Dendritic cell treated with granulocyte-macrophage colony-stimulating factor and Interleukin-4, amounts not matched to agents 40 ng/mL and 50 ng/mL, for 4 days (primary cell): Measurements from ENCODE around the gene RAD51B.

Experiments
- H3K27ac Mint-ChIP-seq: one replicate; pipeline ENCODE4 v1.8.0; 2022; ENCODE audit warnings: mild to moderate bottlenecking, mixed read lengths
- H3K27me3 Mint-ChIP-seq: one replicate; pipeline ENCODE4 v1.8.0; 2022; ENCODE audit warnings: mild to moderate bottlenecking, mixed read lengths
- H3K36me3 Mint-ChIP-seq: one replicate; pipeline ENCODE4 v1.8.0; 2022; ENCODE audit warnings: low read depth, mixed read lengths
- H3K4me1 Mint-ChIP-seq: one replicate; pipeline ENCODE4 v1.8.0; 2022; ENCODE audit warnings: low read depth, mixed read lengths
- H3K4me3 Mint-ChIP-seq: one replicate; pipeline ENCODE4 v1.8.0; 2022; ENCODE audit warnings: mild to moderate bottlenecking, moderate library complexity, mixed read lengths
- H3K9me3 Mint-ChIP-seq: one replicate; pipeline ENCODE4 v1.8.0; 2022; ENCODE audit warnings: mixed read lengths
- intact Hi-C: fragments of 100-400 bp; cut with micrococcal nuclease; formaldehyde crosslinking; loops from one replicate; pipeline ENCODE4 v1.15.0; 2022

RAD51B gene

DNA sequence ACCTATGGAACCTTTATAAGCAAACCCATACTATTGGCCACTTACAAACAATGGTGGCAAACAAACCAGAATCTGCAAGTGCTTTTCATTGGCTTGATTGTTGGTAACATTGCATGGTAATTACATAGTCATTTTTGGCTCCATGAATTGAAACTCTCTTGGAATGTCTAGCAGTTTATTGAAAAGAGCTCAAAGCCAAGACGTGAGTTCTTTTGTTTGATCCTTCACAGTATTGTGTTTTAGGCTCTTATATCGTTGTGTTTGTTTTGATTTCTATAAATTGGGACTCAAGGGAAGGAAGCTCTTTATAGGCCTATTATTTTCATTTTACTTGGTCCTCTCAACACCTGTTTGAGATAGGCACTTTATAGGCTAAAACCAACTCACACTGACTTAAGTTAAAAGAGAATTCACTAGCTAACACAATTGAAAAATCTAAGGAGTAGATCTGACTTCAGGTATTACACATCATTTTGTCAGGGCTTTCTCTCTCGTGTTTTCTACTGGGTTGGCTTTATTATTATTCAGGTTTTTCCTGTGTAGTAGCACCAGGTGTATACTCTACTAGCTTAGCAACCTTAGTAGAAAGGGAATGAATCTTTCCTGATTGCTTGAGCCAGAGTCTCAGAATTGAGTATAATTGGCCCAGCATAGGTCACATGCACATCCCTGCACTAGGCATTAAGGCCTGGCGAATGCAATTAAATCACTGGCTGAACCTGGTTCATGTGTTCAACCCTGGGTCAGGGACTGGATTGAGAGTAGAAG lies 341.4 kb downstream of the RAD51B start:
- H3K9me3 Mint-ChIP-seq: no peaks in the 10 kb centered on the region
- H3K36me3 Mint-ChIP-seq: no peaks in the 10 kb centered on the region
- H3K4me1 Mint-ChIP-seq: no peaks in the 10 kb centered on the region

DNA sequence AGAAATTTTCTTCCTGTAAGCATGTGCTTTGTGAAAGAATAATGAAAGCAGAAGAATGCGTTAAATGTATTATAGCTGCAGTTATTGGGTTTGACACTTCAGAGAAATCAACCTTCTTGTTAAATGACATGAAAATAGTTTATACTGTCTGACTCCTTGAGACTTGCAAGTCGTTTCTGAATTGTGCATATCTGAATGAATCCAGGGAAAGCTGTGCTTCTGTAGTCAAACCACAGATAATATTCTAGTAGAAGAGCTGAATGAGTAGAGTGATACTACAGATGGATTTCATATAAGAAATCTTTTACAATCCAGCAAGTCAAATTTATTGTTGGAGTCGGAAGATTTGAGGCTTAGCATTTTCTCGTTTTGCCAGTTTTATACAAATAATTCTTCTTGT lies 343.3 kb downstream of the RAD51B start:
- Mint-ChIP-seq H3K9me3 (no peaks in the 10 kb centered on the region), H3K4me3 (no peak overlapping the region), H3K27me3 (no peaks in the 10 kb centered on the region), H3K36me3 (no peaks in the 10 kb centered on the region), H3K27ac (no peak overlapping the region), H3K4me1 (no peaks in the 10 kb centered on the region)
- intact Hi-C loops: no loop called here

More for the DNA sequence above, 341.4 kb downstream of the RAD51B start:
- no peak overlapping the region for H3K27ac Mint-ChIP-seq
- intact Hi-C loops: no loop called here
- no peaks in the 10 kb centered on the region for H3K27me3 Mint-ChIP-seq
- no peak overlapping the region for H3K4me3 Mint-ChIP-seq

DNA sequence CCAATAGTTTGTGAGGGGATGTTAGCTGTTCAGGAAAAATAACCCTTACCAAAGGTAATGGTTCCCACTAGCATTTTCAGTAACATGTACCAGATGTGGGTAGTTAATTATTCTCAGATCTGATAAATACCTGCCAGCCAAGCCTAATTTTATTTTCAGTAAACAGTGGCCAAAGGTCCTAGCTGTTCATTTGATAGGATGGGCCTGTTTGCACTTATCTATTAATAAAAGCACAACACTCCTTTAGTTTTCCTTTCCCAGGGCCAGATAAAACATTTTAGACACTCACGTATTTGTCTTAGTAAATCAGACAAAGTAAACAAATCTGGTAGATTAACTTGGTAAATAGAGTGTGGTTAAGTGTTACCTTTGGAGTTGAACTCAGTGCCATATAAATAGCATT lies 345.1 kb downstream of the RAD51B start:
- Mint-ChIP-seq H3K36me3 (no peaks in the 10 kb centered on the region), H3K9me3 (no peaks in the 10 kb centered on the region), H3K4me3 (no peak overlapping the region), H3K27me3 (no peaks in the 10 kb centered on the region), H3K4me1 (no peaks in the 10 kb centered on the region), H3K27ac (no peak overlapping the region)
- intact Hi-C loops: no loop called here

DNA sequence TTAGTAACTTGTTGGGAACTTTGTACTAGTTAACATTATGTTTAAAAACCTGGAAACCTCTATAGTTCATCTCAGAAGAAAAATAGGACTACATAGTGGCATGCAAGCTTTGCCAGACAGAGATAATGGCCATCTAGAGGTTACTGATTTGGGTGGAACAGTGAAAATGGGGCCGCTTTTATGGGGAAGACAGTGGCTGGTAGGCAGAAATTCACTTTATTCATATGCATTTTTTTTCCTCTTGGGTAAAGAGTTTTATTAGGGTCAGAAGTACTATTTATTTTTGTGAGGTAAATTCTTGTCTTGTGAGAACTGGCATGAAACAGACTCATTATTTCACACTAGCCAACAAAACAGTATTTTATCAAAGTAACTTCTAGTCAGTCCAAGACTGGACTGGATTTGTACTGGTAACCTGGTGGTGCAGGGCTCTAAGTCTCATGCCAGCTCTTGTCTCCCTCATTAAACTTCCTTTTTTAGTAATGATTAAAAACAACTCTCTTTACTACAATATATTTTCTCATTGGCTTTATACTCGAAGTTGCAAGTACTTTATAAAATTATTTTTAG lies 345.8 kb downstream of the RAD51B start:
- no peaks in the 10 kb centered on the region for H3K9me3 Mint-ChIP-seq
- no peaks in the 10 kb centered on the region for H3K36me3 Mint-ChIP-seq
- intact Hi-C loops: no loop called here
- no peak overlapping the region for H3K4me3 Mint-ChIP-seq
- no peaks in the 10 kb centered on the region for H3K27me3 Mint-ChIP-seq
- no peak overlapping the region for H3K27ac Mint-ChIP-seq
- H3K4me1 Mint-ChIP-seq: no peaks in the 10 kb centered on the region

DNA sequence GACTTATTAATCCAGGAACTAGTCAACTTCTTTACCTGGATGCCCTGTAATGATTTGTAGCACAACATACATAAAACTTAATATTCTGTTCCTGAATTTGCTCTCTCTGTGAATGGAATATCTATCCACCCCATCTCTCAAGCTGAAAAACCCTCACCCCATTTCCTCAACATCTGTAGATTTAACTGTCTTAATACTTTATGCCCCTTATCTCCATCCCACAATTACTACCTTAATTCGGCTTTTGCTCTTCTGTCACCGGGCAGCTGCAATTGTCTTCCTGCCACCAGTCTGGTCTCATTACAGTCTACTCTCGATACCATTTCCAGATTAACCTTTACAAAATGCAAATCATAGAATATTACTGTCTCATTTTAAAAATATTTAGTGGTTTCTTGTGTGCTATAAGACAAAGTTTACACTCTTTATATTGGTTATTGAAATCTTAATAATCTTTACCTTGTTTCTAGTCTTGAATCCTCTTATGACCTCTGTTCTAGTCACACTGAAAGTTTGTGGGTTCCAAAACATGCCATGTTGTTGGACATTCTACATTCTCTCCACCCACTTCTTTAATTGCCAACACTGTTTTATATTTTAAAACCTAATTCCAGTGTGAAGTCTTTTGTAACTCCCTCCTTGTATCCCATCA lies 347.3 kb downstream of the RAD51B start:
- no peak overlapping the region for H3K27ac Mint-ChIP-seq
- no peaks in the 10 kb centered on the region for H3K36me3 Mint-ChIP-seq
- no peak overlapping the region for H3K4me3 Mint-ChIP-seq
- H3K4me1 Mint-ChIP-seq: no peaks in the 10 kb centered on the region
- no peaks in the 10 kb centered on the region for H3K27me3 Mint-ChIP-seq
- no peaks in the 10 kb centered on the region for H3K9me3 Mint-ChIP-seq
- intact Hi-C loops: no loop called here

DNA sequence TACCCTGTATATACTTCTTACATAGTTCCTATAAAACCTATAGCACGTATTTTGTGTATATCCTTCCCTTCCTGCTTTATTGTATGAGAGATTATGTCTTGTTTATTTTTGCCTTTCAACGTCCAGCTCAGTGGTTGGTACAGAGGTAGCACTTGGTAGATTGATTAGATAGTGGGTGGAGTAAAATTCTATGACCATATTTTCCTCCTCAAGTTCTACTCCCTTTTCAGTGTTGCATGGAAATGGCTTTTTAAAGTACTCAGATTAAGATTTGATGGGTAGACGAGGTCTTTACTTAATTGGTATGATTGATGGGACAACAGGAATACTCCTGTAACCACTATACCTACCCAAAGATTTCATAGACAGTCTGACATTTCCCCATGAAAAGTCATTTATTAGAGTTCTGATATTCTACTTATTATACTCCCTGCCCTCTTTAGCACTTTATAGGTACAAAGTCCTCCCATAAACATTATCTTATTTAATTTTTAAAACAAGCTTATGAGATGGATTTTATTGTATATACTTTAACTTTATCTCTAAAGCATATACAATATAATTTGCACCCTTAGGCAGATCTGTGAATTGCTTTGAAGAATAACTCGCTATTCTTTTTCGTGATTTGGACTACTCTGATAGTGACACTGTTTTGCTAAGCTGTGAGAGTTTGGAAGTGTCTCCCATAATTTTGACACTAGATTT lies 348.0 kb downstream of the RAD51B start:
- Mint-ChIP-seq H3K36me3 (no peaks in the 10 kb centered on the region), H3K9me3 (no peaks in the 10 kb centered on the region), H3K4me3 (no peak overlapping the region), H3K27ac (no peak overlapping the region), H3K4me1 (no peaks in the 10 kb centered on the region), H3K27me3 (no peaks in the 10 kb centered on the region)
- intact Hi-C loops: no loop called here

DNA sequence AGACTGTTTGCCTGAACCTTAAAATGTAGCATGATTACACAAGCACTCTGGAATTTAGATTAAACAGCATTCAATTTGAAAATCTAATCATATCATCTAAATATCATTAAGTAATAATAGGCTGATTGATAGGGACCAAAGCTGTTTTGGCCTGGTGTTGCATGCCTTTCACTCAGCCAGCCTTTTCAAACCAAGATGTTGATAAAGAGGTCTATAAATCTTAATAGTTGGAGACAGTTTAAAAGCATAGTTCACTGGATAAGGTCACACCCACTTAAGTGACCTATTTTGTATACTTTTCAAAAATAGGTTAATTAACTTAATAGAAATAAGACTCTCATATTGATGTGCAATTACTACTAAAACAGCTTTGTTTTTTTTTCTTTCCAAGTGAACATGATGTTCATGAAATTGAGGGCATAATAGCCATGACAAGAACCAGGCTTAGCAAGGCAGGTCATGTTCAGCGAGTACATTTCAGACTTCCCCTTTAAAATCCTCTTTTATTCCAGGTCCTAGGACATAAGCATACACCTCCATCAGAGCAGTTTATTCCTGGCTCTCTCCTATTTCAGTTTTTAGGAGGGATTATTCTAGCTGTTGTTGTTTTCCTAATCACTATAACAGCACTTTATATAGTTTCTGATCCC lies 349.0 kb downstream of the RAD51B start:
- intact Hi-C loops: no loop called here
- no peaks in the 10 kb centered on the region for H3K36me3 Mint-ChIP-seq
- no peak overlapping the region for H3K4me3 Mint-ChIP-seq
- H3K4me1 Mint-ChIP-seq: no peaks in the 10 kb centered on the region
- no peaks in the 10 kb centered on the region for H3K9me3 Mint-ChIP-seq
- H3K27me3 Mint-ChIP-seq: no peaks in the 10 kb centered on the region
- no peak overlapping the region for H3K27ac Mint-ChIP-seq

DNA sequence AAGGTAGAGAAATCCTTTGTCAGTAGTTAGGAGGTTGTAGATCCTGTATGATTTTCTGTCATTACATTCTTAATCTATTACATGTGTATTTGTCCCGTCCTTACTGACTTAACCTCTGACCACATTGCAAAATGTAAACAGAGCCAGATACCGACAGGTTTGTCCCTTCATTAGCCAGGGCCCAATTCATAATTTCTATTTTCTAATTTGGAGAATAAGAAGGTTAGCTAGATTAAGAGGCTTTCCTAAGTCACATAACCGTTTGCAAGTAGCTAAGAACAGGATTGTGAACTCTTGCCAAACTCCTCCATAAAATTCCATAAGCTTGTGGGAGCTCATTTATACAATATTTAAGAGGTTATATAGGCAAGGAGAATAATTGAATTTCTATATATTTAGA lies 352.6 kb downstream of the RAD51B start:
- intact Hi-C loops: no loop called here
- Mint-ChIP-seq H3K27me3 (no peaks in the 10 kb centered on the region), H3K4me1 (no peaks in the 10 kb centered on the region), H3K9me3 (no peaks in the 10 kb centered on the region), H3K36me3 (no peaks in the 10 kb centered on the region), H3K4me3 (no peak overlapping the region), H3K27ac (no peak overlapping the region)

DNA sequence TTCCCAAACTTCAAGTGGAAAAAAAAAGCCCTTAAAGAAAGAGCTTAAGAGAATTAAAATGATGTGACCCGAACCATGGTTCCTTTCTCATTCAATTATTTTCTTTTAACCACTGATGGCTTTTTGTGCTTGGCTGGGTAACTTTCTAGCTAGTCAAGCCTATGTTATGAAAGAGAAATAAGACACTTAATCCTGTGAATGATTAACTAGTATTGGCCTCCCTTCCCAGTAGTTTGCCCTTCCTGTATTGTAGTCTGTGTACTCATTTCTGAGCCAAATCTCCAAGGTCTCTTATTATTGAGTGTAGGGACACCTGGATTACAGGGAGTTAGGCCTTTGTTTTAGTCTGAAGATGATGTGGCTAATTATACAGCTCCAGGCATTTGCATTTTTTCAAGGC lies 353.0 kb downstream of the RAD51B start:
- Mint-ChIP-seq H3K27me3 (no peaks in the 10 kb centered on the region), H3K4me1 (no peaks in the 10 kb centered on the region), H3K27ac (no peak overlapping the region), H3K9me3 (no peaks in the 10 kb centered on the region), H3K36me3 (no peaks in the 10 kb centered on the region), H3K4me3 (no peak overlapping the region)
- intact Hi-C loops: no loop called here

DNA sequence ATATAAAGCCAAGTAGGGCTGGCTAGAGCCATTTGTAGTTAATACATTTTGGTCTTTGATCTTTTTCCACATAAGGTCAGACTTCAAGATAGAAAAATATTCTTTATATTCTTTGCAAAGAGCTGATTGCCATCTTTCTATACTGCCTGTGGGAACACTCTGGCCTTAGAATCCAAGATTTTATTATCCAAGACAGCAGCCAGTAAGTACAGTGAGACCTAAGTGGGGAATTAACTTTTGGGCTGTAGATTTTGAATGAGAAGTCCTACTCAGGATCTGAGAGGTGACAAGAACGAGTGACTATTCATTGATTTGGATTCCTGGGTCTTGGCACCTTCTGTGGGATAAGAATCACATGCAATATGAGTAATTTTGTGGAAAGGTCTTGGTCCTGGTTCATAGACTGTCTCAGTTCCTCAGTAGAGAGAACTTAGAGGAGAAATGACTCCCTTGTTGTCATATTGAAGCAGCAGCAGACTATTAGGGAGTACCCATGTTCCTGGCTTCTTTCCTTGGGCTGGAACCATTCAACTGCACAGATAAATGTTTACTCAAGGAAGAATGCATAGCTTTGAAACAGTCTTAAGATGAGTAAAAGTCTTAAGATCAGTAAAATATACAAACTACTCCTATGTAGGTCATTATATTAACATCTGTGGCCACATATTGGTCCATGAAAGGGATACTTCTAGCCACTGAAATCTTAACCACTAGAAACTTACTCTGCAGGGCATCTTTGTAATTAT lies 353.8 kb downstream of the RAD51B start:
- no peaks in the 10 kb centered on the region for H3K36me3 Mint-ChIP-seq
- H3K9me3 Mint-ChIP-seq: no peaks in the 10 kb centered on the region
- no peak overlapping the region for H3K4me3 Mint-ChIP-seq
- no peaks in the 10 kb centered on the region for H3K27me3 Mint-ChIP-seq
- H3K4me1 Mint-ChIP-seq: no peaks in the 10 kb centered on the region
- H3K27ac Mint-ChIP-seq: no peak overlapping the region
- intact Hi-C loops: no loop called here

DNA sequence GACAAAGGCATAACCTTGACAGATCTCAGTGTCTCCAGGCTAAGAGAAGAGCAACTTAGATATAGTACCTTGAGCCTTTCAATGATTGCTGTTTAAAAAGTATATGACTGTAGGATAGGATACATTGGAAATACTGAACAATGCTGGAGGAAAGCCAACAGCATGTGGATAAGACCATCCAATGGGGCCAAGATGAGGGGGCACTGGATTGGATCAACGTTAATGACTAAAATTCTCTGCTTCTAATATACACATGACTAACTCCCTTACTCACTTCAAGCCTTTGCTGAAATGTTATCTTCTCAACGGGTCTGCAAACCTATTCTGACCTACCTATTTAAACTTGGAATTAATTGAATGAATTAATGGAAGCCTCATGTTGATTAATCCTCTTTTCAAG lies 354.9 kb downstream of the RAD51B start:
- Mint-ChIP-seq H3K4me3 (no peak overlapping the region), H3K27me3 (no peaks in the 10 kb centered on the region), H3K27ac (no peak overlapping the region), H3K36me3 (no peaks in the 10 kb centered on the region), H3K9me3 (no peaks in the 10 kb centered on the region), H3K4me1 (no peaks in the 10 kb centered on the region)
- intact Hi-C loops: no loop called here

DNA sequence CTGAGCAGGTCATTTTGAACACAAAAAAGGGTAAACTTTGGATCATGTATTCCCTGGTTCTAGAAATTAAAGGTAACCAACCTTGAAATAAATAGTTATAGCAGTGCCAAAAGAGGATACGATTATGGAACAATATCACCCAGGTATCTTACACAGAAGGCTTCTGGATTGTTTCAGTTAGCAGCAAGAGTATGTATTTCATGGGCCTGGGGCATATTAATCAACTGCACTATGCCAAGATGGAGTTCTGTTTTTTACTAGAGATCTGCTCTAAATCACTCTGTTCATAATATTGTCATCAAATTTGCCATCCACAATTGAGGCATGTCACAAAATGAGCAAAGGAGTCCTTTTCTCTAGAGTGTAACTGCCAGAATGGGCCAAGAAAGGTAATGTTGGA lies 357.1 kb downstream of the RAD51B start:
- intact Hi-C loops: no loop called here
- Mint-ChIP-seq H3K9me3 (no peaks in the 10 kb centered on the region), H3K4me1 (no peaks in the 10 kb centered on the region), H3K36me3 (no peaks in the 10 kb centered on the region), H3K27ac (no peak overlapping the region), H3K4me3 (no peak overlapping the region), H3K27me3 (no peaks in the 10 kb centered on the region)

DNA sequence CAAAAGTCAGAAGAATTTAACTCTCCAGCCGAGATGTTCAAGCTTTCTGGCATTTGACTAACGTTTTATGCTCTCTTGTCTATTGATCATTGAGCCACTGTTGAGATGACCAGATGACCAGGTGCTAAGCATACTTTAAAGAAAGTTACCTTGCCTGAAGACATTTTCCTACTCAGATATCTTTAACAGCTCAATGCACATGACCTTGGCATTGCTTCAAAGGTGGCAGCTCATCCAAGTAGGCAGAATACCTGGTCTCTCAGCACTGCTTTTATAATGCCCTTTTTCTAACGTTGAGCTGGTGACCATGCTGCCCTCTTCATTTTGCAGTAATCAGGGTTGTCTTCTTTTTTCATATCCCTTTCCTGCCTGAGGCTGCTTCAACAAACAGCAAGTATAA lies 358.1 kb downstream of the RAD51B start:
- H3K27me3 Mint-ChIP-seq: no peaks in the 10 kb centered on the region
- no peaks in the 10 kb centered on the region for H3K36me3 Mint-ChIP-seq
- no peak overlapping the region for H3K4me3 Mint-ChIP-seq
- H3K27ac Mint-ChIP-seq: no peak overlapping the region
- no peaks in the 10 kb centered on the region for H3K9me3 Mint-ChIP-seq
- intact Hi-C loops: no loop called here
- no peaks in the 10 kb centered on the region for H3K4me1 Mint-ChIP-seq
